HG03139 (cell line): ENCODE data around the gene PISD.

ENCODE experiments used
- ATAC-seq: cut with Tn5 transposase; IDR thresholded peaks from one replicate; pipeline ENCODE4 v1.9.1; 2021; ENCODE audit not compliant: unreplicated experiment

PISD gene

DNA sequence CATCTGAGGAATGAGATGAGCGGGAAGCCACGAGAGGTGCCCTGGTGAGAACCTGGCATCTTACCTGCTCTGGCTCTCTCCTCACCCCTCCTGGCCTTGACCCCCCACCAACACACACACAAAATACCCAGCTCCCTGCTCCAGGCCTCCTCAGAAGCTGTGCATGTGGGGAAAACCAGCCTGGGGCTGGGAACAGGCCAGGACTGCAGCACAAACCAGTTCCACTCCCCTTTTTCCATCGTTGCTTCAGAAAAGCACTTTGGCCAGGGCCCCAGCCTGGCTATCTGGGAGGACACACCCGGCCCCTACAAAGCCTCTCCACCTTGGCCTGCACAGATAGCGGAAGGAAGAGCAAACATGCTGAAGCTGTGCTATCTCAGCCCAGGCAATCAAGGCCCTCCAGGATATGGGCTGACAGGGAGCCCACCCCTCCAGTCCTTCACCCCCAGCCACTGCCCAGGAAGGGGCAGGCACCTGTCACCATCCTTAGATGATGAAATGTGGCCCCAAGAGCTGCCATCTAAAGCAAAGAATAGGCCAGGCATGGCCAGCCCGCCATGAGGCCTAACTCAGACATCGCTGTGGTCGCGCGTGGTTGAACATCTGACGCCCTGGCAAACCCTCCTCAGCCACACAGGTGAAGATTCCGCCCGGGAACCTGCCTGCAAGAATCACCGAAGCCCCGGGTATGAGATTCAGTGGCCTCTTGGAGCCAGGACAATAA, 35.4 kb downstream of the PISD start:
- no peak for ATAC-seq

DNA sequence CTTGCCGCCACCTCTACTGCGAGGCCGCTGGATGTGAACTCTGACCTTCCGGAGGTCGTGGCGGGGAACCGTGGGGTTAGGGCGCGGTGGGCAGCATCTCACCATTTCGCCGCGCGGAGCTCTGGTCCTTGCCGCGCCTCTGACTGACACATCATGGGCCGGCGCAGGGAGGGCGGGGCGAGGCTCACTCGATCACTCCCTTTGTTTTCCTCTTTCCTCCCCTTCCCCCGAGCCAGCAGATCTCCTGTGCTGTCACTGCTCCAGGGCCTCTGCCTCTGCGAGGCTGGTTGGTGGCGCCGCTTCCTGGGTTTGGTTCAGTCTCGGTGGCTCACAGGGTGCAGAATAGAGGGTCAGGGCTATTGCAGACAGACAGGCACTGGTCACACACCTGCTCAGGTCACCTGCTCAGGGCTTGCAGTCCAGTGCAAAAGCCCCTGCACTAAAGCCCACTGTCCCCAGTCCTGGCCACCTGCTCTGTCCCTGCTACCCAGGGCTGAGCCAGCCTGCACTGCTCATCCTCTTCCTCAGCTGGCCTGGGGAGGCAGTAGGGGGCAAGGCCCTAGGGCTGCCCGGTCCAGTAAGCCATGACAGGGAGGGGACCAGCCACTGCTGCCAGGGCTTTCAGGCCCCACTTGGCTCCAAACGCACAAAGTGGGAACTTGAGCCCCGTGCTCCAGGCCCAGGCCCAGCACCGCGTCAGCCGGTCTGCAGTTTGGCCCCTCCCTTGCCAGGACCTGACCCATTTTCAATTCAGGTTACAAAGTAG, 36.2 kb downstream of the PISD start:
- no peak for ATAC-seq

DNA sequence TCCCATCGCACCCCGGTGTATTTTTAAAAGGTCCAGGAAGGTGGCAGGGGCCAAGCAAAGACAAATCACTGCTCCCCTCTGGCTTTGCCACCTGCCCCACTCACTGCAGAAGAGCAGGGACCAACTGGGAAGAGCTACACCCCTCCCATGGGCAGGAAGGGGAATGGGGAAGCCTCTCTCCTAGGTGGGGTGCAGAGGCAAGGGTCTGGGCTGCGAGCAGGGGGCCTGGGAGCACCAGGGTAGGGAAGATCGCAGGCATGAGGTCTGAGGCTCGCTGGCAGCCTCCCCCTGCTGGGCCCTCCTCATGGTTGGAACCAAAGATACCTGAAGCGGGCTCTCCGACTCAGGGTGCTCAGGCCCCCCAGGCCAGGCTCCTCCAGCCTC, 36.8 kb downstream of the PISD start:
- ATAC-seq, result no peak

DNA sequence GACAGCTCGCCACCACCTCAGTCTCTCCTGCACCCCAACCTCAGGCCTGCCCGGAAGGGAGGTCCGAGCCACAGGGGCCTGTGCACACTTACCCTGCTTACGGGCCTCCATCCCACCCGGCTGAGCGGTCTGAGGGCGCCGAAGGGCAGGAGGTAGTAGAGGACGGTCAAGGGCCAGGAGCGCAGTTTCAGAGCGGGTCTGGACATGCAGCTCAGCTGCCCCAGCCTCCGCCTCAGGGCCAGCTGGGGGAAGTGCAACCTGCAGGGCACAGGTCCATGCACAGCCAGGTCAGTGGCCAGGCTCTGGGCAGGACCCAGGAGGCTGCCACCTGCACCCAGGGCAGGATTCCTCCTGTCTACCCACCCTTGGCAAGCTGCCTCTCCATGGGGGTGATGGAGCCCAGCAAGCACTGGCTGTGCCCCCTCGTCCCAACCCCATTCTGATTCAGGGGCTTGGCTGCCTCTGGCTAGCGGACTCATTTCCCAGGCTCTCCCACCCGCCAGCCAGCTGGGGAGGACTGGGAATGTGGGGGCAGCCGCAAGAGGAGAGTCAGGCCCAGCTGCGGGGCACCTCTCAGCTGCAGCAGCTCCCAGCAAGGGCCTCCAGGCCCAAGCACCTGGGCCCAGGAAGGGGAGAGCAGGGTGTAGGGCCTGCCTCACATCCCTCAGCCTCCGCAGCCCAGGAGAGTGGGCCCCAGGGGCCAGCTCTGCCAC, 38.3 kb downstream of the PISD start:
- ATAC-seq, result no peak

DNA sequence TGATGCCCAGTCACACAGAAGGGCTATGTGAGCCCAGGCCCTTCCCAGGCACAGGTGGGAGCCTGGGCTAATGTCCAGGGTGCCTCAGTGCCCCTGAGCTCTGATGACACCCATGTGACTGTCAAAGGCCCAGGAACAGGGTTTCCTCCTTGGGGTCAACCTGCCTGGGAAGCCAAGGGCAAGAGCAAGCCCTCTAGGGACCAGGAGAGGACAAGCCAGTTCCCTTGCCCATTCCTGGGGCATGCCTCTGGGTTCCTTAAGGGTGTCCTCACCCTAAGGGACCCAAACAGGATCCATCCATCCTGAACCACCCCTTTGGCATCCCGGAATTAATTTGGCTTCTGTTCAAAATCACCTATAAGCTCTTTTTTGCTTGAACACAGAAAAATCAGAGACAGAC, 39.0 kb downstream of the PISD start:
- no peak for ATAC-seq

DNA sequence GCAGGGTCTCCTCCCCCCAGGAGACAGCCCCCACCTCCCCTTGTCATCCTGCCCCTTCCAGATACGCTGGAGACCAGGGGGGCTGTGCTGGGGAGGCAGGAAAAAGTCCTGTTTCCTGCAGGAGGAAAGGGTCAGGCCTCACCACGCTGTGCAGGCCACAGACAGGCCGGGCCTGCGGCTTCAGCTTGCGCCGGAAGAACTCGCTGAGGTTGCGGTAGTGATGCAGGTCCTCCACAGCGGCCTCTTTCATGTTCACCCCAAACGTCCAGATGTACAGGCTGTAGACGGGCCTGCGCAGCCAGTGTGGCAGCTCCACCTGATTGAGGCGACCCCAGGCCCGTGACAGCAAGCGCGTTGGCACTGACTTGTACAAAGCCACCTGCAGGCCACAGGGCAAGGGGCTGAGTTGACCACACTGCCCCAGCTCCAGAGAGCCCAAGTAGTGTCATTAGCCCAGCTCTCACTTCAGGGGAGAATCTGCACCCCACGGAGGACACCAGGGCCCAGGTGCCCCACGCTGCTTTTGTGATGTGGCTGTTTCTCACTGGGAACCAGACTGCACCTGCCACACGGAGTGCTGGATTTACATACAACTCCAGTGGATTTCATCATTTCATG, 40.4 kb downstream of the PISD start:
- no peak for ATAC-seq

DNA sequence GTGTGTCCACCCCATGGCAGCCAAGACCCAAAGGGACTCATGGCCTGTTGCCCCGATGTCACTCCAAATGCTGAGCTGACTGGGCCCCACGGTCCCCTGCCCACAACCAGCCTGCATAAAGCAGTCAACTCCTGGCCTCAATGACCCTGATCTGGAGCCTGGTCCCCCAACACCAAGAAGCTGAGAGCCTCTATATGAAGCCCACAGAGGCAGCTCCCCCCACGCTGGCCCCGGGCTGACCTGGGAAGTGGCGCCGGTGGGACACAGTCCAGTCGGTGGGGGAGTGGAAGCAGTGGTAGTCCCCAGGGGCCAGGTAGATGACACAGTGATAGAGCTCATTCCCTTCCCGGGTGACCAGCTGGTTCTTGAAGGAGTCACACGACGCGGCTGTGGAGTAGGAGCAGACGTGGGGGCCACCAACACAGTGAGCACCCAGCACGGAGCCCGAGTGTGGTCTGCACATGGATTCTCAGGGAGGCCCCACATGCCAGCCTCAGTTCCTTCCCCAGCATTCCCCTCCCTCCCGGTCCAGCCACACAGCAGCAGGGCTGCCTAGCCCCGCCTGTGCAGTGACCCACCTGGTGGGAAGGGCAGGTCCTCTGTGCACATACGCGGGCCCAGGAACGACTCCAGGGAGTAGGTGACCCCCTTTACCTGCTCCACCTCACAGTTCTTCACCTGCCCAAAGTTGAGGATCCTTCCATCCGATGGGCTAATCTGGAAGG, 41.1 kb downstream of the PISD start:
- ATAC-seq, result no peak

DNA sequence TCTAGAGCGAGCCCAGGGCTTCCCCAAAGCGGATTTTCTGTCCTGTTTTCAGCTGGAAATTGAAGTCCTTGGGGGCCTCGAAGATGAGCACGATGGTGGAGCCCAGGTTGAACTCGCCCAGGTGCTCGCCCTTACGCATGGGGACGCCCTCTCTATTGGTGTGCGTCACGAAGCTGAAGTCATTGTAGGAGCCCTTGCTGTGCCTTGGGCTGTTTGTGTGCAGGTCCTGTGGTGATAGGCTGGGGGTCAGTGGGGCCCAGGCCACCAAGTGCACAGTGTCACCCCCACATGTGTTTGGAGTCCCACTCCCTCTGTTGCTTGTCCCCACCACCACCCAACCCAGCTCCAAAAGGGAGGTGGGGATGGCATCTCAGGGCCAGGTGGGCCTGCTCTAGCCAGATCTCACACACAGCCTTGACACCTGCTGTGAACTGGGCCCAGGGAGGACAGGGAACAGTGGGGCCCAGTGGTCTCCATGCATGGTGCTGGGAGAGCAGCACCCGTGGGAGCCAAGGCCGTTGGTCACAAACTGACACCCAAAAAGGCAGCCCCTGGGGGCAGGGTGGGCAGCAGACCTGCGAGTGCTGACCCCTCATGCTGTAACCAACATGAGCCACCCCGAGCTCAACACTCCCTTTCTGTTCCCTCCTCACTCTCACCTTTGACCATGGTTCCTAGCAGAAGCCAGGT, 42.3 kb downstream of the PISD start:
- no peak for ATAC-seq

DNA sequence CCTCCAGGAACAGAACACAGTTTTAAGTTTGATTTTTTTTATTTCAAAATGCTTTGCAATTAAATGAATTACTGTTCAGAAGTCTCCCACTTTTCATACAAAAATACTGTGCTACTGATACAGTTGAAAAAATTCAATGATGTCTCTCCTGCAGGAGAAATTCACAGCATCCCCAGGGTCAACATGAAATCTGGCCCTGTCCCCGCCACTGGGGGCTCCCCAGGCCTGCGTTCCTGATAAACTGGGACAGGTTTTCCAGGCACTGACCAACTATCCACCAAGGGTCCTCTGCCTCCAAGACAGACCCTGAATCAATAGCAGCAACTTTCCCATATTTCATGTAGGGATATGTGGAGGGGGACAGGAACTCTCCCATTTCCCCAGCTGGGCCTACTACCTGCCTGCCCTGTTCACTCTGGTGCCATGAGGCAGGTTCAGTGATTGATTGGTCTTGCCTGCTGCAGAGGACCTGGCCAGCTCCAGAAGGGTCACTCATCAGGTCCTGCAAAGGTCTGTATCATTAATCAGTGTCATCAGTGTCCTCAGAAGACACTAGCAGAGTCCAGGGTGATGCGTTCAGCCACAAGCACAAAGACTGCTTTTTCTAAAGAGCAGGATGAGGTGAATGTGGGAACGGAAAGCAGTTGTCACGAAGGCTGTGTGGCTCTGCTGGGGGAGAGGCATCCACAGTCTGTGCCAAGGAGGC, 43.4 kb downstream of the PISD start:
- ATAC-seq, result no peak

DNA sequence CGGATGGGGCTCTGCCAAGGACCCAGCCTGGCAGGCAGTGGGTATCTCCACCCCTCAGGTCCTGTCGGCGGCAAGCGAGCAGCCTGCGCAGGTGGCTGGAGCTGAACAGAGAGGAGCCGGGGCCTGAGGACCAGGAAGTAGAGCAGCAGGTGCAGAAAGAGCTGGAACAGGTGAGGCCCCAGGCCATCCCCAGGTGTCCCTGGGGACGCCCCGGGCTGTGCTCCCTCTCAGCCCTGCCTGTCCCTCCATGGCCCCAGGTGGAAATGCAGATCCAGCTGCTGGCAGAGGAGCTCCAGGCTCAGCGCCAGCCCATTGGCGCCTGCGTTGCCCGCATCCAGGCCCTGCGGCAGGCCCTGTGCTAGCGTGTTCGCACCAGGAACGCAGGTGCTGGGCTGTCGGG, 44.0 kb downstream of the PISD start:
- ATAC-seq, result no peak

DNA sequence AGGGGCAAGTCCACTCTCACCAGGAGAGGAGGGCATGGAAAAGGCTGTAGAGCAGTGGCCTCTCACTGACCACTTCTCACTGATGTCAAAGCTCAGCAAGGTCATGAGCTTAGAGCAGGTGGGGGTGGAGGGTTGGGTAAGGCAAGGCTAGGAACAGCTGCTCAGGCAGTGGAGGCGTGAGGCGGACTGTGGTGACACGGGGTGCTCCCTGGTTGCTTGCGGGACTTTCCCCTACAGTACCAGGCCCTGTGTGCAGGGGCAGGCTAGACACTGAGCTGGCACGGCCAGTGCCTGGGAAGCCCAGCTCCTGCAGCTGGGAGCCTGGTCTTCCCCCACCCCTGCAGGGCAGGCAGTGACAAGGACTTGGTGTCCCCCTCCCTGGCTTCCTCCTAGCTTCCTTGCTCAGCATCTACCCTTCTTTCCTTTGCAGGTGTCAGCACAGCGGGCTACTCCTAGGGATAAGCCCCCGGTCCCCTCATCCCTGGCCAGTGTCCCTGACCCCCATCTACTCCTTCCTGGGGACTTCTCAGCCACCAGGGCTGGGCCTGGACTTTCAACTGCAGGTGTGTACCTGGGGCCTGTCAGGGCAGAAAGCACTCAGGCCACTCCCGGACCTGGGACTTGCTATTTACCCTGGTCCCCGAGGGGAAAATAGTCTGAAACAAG, 45.6 kb downstream of the PISD start:
- no peak for ATAC-seq

DNA sequence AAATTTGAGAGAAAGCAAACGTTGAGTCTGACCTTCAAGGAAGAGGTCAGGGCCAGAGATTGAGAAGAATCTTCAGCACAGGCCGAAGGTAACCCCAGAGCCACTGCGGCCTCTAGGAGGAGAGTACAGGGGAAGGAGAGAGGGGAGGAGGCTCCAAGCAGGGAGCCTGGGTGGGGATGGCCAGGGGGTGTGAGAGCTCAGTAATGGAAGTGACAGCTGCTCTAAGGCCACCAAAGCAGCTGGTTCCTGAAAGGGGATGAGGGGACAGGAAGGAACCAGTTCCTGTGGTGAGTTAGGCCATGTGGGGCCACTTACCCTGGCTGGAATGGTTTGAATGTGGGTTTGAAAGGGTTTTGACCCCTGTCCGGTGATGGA, 46.1 kb downstream of the PISD start:
- no peak for ATAC-seq

DNA sequence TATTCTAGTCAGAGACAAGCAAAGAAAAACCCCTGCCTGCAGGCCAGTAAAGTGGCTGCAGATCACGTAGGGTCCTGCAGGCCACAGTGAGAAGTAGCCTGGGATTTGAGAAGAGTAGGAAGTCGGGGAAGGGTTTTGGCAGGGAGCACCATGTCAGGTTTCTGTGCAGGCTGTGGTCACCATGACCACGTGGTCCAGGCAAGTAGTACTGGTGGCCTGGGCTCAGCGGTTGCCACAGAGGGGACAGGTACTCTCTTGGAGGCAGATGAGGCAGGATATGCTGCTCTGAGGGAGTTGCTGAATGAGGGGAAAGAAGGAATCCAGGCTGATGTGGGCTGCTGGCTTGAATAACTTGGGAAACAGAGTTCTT, 46.5 kb downstream of the PISD start:
- no peak for ATAC-seq

DNA sequence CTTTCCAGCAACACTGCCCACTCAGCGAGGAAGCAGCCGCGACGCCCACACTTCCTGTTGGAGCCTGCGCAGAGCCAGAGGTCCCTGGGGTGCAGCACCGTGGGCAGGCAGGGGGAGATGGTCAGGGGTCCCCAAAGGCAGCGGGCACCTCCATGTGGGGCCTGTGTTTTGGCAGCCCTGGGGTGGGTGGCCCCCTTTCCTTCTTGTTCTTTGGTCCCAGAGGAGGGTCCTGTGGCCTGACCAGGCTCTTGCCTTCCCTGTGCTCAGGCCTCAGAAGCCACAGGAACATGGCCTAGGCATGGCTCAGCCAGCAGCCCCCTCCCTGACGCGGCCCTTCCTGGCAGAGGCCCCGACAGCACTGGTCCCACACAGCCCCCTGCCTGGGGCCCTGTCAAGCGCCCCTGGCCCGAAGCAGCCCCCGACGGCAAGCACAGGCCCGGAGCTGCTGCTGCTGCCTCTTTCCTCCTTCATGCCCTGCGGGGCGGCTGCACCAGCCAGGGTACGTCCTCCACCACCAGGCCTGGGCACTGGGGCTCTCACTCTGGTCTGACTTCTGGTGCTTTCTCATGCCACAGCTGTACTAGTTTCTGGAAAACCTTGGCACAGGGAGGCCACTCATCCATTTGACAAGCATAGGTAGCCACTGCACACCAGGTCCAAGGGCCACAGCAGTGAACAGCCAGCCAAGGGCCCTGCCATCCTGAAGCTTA, 47.1 kb downstream of the PISD start:
- no peak for ATAC-seq

DNA sequence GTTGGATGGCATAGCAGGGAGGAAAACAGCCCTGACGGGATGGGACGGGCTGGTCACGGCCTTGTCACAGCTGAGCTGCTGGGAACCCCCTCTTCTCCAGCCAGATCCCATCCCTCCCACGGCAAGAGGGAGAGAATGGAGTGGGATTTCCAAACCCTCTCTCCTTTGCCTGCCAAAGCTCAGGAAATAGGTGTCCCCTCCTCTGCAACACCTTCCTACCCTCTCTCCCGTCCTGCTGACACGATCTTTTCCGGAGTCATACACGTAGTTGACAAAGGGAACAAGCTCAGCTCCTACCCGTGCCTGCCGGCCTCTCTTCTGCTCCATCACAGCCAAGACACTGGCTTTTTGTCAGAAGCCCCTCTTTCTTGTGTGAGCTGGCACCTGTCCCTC, 48.1 kb downstream of the PISD start:
- ATAC-seq, result no peak

DNA sequence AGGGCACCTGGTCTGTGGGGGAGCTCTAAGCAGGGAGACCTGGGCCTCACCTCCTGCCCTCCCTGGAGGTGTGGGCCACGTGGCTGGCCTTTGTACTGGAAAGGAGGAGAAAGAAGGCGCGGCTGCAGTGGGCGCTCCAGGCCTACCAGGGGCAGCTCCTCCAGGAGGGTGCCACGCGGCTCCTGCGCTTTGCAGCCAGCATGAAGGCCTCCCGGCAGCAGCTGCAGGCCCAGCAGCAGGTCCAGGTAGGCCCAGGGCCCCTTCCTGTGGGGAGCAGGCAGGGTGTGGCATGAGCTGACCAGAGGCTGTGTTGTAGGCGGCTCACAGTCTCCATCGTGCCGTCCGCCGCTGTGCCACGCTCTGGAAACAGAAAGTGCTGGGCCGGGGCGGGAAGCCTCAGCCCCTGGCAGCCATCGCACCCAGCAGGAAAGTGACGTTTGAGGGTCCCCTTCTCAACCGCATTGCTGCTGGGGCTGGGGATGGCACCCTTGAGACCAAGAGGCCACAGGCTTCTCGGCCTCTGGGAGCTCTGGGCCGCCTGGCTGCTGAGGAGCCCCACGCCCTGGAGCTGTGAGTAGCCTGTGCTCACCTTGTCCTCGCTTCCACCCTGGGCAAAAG, 48.6 kb downstream of the PISD start:
- no peak for ATAC-seq

DNA sequence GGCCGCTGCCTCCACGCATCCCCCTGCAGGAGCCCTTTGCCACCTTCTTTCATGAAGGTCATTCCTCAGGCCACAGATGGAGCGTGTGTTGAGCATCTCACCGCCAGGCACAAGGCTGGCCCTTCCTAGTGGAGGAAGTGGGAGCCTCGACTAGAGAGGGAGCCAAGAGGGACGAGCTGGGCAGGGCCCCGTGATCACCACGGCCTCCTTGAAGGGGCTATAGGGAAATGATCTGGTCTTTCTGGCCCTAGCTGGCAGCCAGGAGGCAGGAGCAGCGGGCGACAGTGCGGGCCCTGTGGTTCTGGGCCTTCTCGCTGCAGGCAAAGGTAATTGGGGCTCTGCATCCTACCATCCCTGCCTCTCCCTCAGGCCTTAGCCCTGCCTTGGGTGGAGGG, 49.1 kb downstream of the PISD start:
- no peak for ATAC-seq

DNA sequence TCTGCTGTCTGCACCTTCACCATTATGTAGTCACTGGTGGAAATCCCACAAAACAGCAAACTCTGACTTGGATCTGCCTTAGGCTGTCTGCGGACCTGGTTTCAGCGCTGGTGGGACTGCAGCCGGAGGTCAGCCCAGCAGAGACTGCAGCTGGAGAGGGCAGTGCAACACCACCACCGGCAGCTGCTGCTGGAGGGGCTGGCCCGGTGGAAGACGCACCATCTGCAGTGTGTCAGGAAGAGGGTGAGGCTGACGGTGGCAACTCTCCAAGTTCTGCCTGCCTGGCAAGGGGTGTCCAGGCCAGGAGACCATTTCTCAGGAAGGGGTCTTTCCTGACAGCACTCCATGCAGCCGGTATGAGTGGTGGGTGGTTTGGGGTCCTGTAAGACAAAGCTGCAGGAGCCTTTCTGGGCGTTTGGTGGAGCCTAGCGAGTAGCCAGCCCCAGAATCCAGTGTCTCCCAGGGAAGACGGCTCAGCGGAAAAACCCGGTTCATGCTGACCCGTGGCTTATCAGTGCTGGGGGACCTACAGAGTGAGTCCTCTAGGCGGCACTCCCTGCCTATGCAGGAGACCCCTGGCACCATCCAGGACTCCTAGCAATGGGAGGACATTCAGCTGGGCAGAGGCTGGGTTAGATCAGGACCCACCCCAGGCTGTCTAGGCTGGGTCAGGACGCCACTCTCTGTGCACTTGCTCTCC, 50.8 kb downstream of the PISD start:
- no peak for ATAC-seq
